ENCODE measurements around the gene QSOX2.

The QSOX2 gene

GRCh38 chr9:136187683-136188586 lies 57.7 kb downstream of the QSOX2 start:
- no peak for DNase-seq

GRCh38 chr9:136187197-136187596 lies 58.4 kb downstream of the QSOX2 start:
- DNase-seq: no peak

- DNase-seq: no peak
Measured at GRCh38 chr9:136186386-136186785, 59.2 kb downstream of the QSOX2 start.

DNA sequence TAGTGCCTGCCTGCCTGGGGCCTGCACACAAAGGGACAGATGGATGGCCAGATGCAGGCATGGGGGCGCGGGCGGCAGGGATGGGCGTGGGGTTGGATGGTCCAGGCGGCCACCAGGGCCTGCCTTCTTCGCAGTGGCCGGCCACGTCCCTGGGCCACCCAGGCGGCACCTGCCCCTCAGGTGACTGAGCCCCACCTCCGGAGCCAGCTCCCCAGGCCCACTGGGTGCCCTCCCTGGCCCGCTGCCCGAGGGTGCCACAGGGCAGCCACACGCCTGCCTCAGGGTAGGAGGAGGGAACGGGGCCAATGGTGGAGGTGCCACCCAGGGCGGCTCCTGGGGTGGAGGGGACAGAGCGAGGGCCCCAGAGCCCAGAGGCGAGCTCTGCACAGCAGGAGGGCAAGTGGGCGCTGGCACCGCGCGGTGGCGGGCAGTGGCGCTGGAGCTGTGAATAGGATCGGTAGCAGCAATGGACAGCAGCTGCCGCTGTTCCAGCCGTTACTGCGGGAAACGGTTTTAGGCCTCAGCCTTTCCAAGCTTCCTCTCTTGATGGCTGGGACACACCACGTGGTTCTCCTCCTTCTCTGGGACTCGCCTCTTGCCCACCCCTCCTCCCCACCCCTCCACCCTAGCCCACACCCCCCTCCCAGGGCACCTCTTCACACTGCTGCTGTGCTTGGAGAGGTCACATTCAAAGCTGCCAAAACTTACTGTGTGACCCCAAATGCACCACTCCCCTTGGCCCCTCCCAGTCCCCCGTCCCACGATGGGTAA lies 59.8 kb downstream of the QSOX2 start:
- DNase-seq: no peak

GRCh38 chr9:136185066-136185465 lies 60.5 kb downstream of the QSOX2 start:
- DNase-seq: no peak

- no peak for DNase-seq
Measured at GRCh38 chr9:136182850-136183422, 62.7 kb downstream of the QSOX2 start.

- DNase-seq: no peak
Measured at GRCh38 chr9:136182420-136182787, 63.2 kb downstream of the QSOX2 start.

GRCh38 chr9:136181784-136182419 lies 63.7 kb downstream of the QSOX2 start:
- no peak for DNase-seq

- no peak for DNase-seq
Measured at GRCh38 chr9:136180586-136180985, 65.0 kb downstream of the QSOX2 start.

- DNase-seq: no peak
Measured at GRCh38 chr9:136179761-136180160, 65.9 kb downstream of the QSOX2 start.

GRCh38 chr9:136179101-136179616 lies 66.5 kb downstream of the QSOX2 start:
- DNase-seq: no peak

- DNase-seq: no peak
Measured at GRCh38 chr9:136178773-136179075, 66.9 kb downstream of the QSOX2 start.

GRCh38 chr9:136178061-136178772 lies 67.4 kb downstream of the QSOX2 start:
- DNase-seq: no peak

GRCh38 chr9:136177224-136177623 lies 68.4 kb downstream of the QSOX2 start:
- no peak for DNase-seq

GRCh38 chr9:136175616-136176197 lies 69.9 kb downstream of the QSOX2 start:
- DNase-seq: no peak

DNA sequence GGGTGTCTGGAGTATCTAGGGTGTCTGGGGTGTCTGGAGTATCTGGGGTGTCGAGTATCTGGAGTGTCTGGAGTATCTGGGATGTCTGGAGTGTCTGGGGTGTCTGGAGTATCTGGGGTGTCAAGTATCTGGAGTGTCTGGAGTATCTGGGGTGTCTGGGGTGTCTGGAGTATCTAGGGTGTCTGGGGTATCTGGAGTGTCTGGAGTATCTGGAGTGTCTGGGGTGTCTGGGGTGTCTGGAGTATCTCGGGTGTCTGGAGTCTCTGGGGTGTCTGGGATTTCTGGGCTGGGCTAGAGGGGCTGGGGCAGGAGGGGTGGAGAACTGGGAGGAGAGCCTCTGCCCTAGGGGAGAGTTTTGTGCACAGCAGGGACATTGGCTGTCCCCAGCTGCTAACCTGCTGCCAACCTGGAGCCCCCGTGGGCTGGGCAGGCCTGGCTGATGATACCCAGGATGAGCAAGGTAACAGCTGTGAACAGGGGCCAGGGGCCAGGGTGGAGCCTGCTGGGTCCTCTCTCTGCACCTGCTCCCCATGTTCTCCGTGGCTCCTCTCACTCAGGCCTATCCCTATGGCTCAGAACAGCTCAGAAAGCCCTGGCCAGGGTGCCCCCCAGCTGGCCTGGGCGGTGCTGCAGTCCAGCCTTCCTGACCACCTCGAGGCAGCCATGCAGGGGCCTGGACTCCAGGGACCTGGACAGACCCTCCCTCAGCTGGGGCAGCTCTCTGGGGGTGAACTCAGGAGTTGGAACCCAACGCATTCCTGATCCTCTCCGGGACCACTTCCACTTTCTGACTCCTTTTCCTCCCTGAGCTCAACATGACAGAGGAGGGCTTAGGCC lies 70.6 kb downstream of the QSOX2 start:
- no peak for DNase-seq

GRCh38 chr9:136173648-136174290 lies 71.8 kb downstream of the QSOX2 start:
- no peak for DNase-seq

- no peak for DNase-seq
Measured at GRCh38 chr9:136172412-136173079, 73.1 kb downstream of the QSOX2 start.

DNA sequence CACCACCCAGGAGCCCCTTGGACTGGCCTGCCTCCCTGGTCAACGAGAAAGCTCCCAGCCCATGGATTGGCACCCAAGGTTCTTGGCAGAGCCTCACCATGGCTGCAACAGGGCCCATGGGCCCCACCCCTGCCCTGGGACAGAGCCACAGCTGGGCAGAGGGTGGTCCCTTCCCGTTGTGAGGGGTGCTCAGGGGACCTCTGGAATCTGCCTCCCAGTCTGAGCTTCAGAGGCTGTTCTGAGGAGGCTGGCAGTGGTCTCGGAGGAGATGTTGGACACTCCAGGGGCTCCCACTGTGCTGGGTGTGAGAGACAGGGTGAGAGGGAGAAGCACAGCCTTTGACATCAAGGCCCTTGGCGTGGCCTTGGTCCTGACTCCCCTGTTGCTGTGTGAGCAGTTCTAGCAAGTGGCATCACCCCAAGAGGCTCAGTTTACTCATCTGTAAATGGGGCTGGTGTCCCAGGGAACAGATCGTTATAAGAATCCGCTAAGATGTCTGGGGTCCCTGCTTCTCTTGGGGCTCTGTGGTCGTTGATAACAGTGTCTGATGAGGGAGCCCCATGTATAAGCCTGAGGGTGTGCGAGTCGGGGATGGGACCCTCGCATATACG lies 73.7 kb downstream of the QSOX2 start:
- DNase-seq: no peak

Measured in activated CD4-positive, alpha-beta T cell treated with anti-CD3 and anti-CD28 coated beads for 4 hours (primary cell).